ENCODE data around the gene FLNB.

- TF ChIP-seq, protein P1, sequence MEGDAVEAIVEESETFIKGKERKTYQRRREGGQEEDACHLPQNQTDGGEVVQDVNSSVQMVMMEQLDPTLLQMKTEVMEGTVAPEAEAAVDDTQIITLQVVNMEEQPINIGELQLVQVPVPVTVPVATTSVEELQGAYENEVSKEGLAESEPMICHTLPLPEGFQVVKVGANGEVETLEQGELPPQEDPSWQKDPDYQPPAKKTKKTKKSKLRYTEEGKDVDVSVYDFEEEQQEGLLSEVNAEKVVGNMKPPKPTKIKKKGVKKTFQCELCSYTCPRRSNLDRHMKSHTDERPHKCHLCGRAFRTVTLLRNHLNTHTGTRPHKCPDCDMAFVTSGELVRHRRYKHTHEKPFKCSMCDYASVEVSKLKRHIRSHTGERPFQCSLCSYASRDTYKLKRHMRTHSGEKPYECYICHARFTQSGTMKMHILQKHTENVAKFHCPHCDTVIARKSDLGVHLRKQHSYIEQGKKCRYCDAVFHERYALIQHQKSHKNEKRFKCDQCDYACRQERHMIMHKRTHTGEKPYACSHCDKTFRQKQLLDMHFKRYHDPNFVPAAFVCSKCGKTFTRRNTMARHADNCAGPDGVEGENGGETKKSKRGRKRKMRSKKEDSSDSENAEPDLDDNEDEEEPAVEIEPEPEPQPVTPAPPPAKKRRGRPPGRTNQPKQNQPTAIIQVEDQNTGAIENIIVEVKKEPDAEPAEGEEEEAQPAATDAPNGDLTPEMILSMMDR (IDR thresholded peaks at IDR 0.05; ENCODE audit: poor library complexity) = no peak
- TF ChIP-seq EZH2 (IDR thresholded peaks at IDR 0.05; ENCODE audit: borderline replicate concordance) (no peak), EZH2phosphoT487 (IDR thresholded peaks at IDR 0.05; ENCODE audit: low read depth, severe bottlenecking, unreplicated experiment) (no peak)
These were observed 55.0 kb downstream of the FLNB start for GRCh38 chr3:58063022-58063815.

Measured in hepatocyte (in vitro differentiated cells).